ENCODE measurements around the gene TRIM40.
A peak's percentile ranks its signal among the peaks of the same experiment; 100 is the strongest.

Gene TRIM40

DNA sequence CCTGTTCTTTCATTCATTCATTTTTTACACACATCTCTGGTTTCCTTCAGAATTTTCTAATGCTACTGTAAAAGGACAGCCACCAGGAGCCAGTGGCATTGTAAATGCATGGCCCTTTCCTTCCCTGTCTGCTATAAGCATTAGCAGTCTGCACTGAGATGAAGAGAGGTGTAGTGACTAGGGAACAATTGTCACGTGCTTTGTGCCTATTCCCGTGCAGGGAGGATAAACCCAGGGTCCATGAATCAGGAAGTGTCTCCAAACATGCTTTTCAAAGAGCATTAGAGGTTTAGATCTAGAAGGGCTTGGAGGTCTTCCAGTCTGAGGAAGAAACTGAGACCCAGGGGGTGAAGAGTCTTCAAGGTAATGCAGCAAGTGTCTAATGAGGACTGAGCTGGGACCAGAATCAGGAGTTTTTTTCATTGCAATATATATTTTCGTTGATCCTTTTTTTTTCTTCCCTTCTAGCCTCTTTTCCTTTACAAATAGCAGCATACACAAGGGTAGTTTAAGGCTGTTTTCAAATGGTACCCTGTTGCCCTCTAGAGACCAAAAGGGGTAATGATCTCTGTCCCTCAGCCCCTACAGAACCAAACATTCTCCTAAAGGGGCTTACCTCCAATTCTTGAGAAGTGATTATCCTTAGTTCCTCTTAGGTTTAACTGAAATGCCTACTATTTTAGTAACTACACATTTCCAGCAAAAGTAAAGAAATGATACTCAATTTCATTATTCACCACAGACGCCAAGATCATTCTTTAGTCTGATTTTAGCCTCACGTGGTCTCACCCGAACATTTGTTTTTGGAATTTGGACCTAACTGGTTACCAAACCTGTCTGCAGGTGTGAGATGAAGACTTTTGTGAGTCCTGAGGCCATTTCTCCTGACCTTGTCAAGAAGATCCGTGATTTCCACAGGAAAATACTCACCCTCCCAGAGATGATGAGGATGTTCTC lies 34.0 kb downstream of the TRIM40 start:
- no peaks in the 10 kb centered on the region for H3K4me1 Mint-ChIP-seq
- H3K9me3 Mint-ChIP-seq, result no peaks in the 10 kb centered on the region
- H3K27ac Mint-ChIP-seq, result no peak overlapping the region
- TF ChIP-seq CTCF (IDR thresholded peaks at IDR 0.05; ENCODE audit: unreplicated experiment in 3 of 3), result peak; percentile 71 to 78 (median 75)
- peaks cover 89% of the 10 kb centered on the region for H3K27me3 Mint-ChIP-seq (ENCODE audit: low read depth)
- H3K4me3 Mint-ChIP-seq, result peak overlapping the region in 2 of 3 experiments; percentile 45 to 52
- no peaks in the 10 kb centered on the region for H3K36me3 Mint-ChIP-seq (ENCODE audit: low read depth)

DNA sequence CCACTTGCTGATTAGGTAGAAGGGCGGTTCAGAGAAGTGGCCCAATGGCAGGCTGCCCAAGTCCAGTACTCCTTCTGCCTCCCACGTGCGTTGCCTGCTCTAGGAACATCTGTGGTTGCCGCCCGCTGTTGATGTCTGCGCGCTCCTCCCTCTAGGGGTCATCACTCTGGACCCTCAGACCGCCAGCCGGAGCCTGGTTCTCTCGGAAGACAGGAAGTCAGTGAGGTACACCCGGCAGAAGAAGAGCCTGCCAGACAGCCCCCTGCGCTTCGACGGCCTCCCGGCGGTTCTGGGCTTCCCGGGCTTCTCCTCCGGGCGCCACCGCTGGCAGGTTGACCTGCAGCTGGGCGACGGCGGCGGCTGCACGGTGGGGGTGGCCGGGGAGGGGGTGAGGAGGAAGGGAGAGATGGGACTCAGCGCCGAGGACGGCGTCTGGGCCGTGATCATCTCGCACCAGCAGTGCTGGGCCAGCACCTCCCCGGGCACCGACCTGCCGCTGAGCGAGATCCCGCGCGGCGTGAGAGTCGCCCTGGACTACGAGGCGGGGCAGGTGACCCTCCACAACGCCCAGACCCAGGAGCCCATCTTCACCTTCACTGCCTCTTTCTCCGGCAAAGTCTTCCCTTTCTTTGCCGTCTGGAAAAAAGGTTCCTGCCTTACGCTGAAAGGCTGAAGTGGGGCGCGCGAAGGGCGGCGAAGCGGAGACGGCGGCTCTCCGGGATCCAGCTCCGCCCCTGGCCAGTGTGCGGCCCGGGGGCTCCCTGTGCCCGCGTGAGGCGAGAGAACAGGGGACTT lies 35.9 kb downstream of the TRIM40 start:
- H3K27me3 Mint-ChIP-seq (ENCODE audit: low read depth), result peaks cover 94% of the 10 kb centered on the region
- no peaks in the 10 kb centered on the region for H3K4me1 Mint-ChIP-seq
- no peaks in the 10 kb centered on the region for H3K36me3 Mint-ChIP-seq (ENCODE audit: low read depth)
- H3K4me3 Mint-ChIP-seq, result peak overlapping the region; percentile 29 to 48 (median 42)
- TF ChIP-seq CTCF (IDR thresholded peaks at IDR 0.05; ENCODE audit: unreplicated experiment in 3 of 3), result peak in 1 of 3 experiments; percentile 20
- H3K9me3 Mint-ChIP-seq, result no peaks in the 10 kb centered on the region
- H3K27ac Mint-ChIP-seq, result no peak overlapping the region

DNA sequence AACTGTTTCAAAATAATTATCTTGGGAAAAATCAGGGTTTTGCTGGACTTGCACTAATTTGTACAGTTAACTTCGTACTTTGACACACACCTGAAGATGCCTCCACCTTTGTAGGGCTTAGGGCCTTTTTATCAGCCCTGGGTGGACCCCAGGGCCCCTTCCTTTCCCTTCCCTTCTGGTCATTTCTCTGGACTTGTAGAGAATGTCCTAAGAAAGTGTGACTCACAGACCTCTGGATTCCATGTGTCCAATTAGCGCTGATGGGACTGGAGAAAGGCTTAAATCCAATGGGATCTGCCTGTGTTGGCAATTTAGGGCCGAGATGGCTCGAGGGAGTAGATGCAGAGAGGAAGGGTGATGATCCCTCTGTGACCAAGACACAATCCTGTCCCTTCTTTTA lies 36.7 kb downstream of the TRIM40 start:
- H3K27ac Mint-ChIP-seq, result no peak overlapping the region
- no peaks in the 10 kb centered on the region for H3K36me3 Mint-ChIP-seq (ENCODE audit: low read depth)
- peaks cover 96% of the 10 kb centered on the region for H3K27me3 Mint-ChIP-seq (ENCODE audit: low read depth)
- H3K4me3 Mint-ChIP-seq, result peak overlapping the region in 1 of 3 experiments; percentile 20
- H3K9me3 Mint-ChIP-seq, result no peaks in the 10 kb centered on the region
- no peak for TF ChIP-seq CTCF (IDR thresholded peaks at IDR 0.05; ENCODE audit: unreplicated experiment in 3 of 3)
- H3K4me1 Mint-ChIP-seq, result no peaks in the 10 kb centered on the region

DNA sequence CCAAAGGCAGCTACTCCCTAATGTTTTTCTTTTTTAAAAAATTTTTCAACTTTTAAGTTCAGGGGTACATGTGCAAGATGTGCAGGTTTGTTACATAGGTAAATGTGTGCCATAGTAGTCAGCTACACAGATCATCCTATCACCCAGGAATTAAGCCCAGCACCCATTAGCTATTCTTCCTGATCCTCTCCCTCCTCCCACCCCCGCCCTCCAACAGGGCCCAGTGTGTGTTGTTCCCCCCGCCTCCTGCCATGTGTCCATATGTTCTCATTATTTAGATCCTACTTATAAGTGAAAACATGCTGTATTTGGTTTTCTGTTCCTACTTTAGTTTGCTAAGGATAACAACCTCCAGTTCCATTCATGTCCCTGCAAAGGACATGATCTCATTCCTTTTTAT lies 39.8 kb downstream of the TRIM40 start:
- Mint-ChIP-seq H3K27ac (no peak overlapping the region), H3K4me1 (no peaks in the 10 kb centered on the region), H3K36me3 (ENCODE audit: low read depth) (no peaks in the 10 kb centered on the region), H3K4me3 (no peak overlapping the region), H3K9me3 (peaks cover 17% of the 10 kb centered on the region), H3K27me3 (ENCODE audit: low read depth) (peaks cover 85% of the 10 kb centered on the region)
- TF ChIP-seq CTCF (IDR thresholded peaks at IDR 0.05; ENCODE audit: unreplicated experiment in 3 of 3), result no peak

DNA sequence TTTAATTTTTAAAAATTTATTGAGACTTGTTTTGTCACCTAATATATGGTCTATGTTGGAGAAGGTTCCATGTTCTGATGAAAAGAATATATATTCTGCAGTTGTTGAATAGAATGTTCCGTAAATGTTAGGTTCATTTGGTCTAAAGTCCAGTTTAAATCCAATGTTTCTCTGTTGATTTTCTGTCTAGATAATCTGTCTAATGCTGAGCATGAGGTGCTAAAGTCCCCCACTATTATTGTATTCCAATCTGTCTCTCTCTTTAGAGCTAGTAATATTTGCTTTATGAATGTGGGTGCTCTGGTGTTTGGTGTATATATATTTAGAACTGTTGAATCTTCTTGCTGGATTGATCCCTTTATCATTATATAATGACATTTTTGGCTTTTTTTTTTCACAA lies 42.9 kb downstream of the TRIM40 start:
- peaks cover 27% of the 10 kb centered on the region for H3K9me3 Mint-ChIP-seq
- H3K27ac Mint-ChIP-seq, result no peak overlapping the region
- no peak for TF ChIP-seq CTCF (IDR thresholded peaks at IDR 0.05; ENCODE audit: unreplicated experiment in 3 of 3)
- no peak overlapping the region for H3K4me3 Mint-ChIP-seq
- peaks cover 60% of the 10 kb centered on the region for H3K27me3 Mint-ChIP-seq (ENCODE audit: low read depth)
- no peaks in the 10 kb centered on the region for H3K36me3 Mint-ChIP-seq (ENCODE audit: low read depth)
- H3K4me1 Mint-ChIP-seq, result no peaks in the 10 kb centered on the region

Measured in nephron (organoid).